ENCODE results near the gene MGAT4B. TPM values are rescaled to one million over a fixed set of nuclear protein-coding genes. Genes with fewer than 3 reads are reported as not detected.

The MGAT4B gene
- total RNA-seq, 2 experiments from 2014 or later, result 61.1 to 96.5 TPM

GRCh38 chr5:179766726-179767455, 39.8 kb downstream of the MGAT4B start:
- ChIA-PET CTCF (ENCODE audit: unreplicated experiment) (no interaction called here), POLR2A (interaction anchor here (0.6 to 1.4 kb wide), 5 partner anchors 12 to 90 kb away, joined by 3 to 7 read pairs (median 4); no protein-coding TSS in a partner anchor)
- intact Hi-C loops (cut with micrococcal nuclease; ENCODE audit: unreplicated experiment), result loop anchor here (10.0 kb wide), 1 partner anchor 208 kb away; no protein-coding TSS in a partner anchor
- no peak overlapping the region for H3K27ac ChIP-seq (ENCODE audit: low read depth, low read length, poor library complexity, severe bottlenecking)
- TF ChIP-seq CTCF (conservative IDR thresholded peaks at IDR 0.05; ENCODE audit: low read length) (no peak), EZH2phosphoT487 (IDR thresholded peaks at IDR 0.05; ENCODE audit: borderline replicate concordance, low read depth, low read length) (no peak)
- H3K9me2 ChIP-seq (ENCODE audit: insufficient read depth, low read length), result no peaks in the 10 kb centered on the region
- H2AFZ ChIP-seq (ENCODE audit: low read length), result no peak overlapping the region
- DNase-seq (ENCODE audit: low spot score), result no peak
- H3K4me2 ChIP-seq (ENCODE audit: low read length), result no peak overlapping the region
- H3K9me3 ChIP-seq (ENCODE audit: low read length), result no peaks in the 10 kb centered on the region
- no peak overlapping the region for H3K4me3 ChIP-seq (ENCODE audit: low read depth, low read length, poor library complexity, severe bottlenecking)
- peaks cover 11% of the 10 kb centered on the region for H3K4me1 ChIP-seq (ENCODE audit: insufficient read depth, low read length, poor library complexity, severe bottlenecking)
- BruUV-seq (replicated peaks), result no TSS peak
- H3K79me2 ChIP-seq (ENCODE audit: insufficient read depth, low read depth, low read length), result peaks cover 28% of the 10 kb centered on the region; the same call in 1 of the 2 replicates
- H4K20me1 ChIP-seq (ENCODE audit: insufficient read depth, low read length), result peaks cover 10% of the 10 kb centered on the region
- peaks cover 69% of the 10 kb centered on the region for H3K36me3 ChIP-seq (ENCODE audit: insufficient read depth, low read length)

GRCh38 chr5:179766021-179766725, 40.5 kb downstream of the MGAT4B start:
- intact Hi-C loops (cut with micrococcal nuclease; ENCODE audit: unreplicated experiment), result loop anchor here (10.0 kb wide), 1 partner anchor 209 kb away; no protein-coding TSS in a partner anchor
- BruUV-seq (replicated peaks), result no TSS peak
- Histone ChIP-seq H3K27ac (ENCODE audit: low read depth, low read length, poor library complexity, severe bottlenecking) (no peak overlapping the region), H2AFZ (ENCODE audit: low read length) (no peak overlapping the region), H3K4me1 (ENCODE audit: insufficient read depth, low read length, poor library complexity, severe bottlenecking) (peaks cover 17% of the 10 kb centered on the region), H3K4me3 (ENCODE audit: low read depth, low read length, poor library complexity, severe bottlenecking) (no peak overlapping the region), H3K9me3 (ENCODE audit: low read length) (no peaks in the 10 kb centered on the region), H3K9me2 (ENCODE audit: insufficient read depth, low read length) (no peaks in the 10 kb centered on the region), H3K79me2 (ENCODE audit: insufficient read depth, low read depth, low read length) (peaks cover 33% of the 10 kb centered on the region; the same call in 1 of the 2 replicates), H4K20me1 (ENCODE audit: insufficient read depth, low read length) (peaks cover 10% of the 10 kb centered on the region), H3K36me3 (ENCODE audit: insufficient read depth, low read length) (peaks cover 62% of the 10 kb centered on the region), H3K4me2 (ENCODE audit: low read length) (no peak overlapping the region)
- TF ChIP-seq EZH2phosphoT487 (IDR thresholded peaks at IDR 0.05; ENCODE audit: borderline replicate concordance, low read depth, low read length) (no peak), CTCF (conservative IDR thresholded peaks at IDR 0.05; ENCODE audit: low read length) (no peak)
- no peak for DNase-seq (ENCODE audit: low spot score)
- POLR2A ChIA-PET, result interaction anchor here (0.6 to 1.4 kb wide), 3 partner anchors 11 to 17 kb away, joined by 3 to 7 read pairs (median 4); no protein-coding TSS in a partner anchor
- CTCF ChIA-PET (ENCODE audit: unreplicated experiment), result no interaction called here
